ENCODE measurements around the gene CALHM1.

Gene CALHM1

DNA sequence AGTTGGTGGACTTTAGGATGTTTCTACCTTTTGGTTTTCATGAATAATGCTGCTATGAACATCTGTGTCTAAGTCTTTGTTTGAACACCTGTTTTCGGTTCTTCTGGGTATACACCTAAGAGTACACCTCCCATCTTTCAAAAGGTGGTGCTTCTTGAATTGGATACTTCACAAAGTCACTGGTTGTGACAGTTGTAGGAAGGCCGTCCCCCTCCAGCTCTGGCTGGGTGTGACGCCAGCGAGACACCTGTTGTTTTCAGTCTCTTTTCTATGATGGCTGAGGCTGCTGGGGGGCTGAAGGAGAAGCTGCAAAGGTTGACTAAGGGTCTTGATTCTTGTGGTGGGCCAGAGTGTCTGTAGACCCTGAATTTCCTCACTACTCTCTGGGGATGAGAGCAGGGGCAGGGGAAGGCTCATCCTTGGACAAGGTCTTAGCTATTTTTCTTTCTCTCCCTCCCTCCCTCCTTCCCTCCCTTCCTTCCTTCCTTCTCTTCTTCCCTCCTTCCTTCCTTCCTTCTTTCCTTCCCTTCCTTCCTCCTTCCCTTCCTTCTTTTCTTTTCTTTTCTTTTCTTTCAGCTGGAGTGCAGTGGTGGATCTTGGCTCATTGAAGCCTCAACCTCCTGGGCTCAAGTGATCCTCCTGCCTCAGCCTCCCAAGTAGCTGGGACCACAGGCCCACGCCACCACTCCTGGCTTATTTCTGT, 40.4 kb upstream of the CALHM1 start:
- H3K79me2 ChIP-seq (ENCODE audit: insufficient read depth, low read length) = no peaks in the 10 kb centered on the region
- H4K20me1 ChIP-seq (ENCODE audit: insufficient read depth, low read length, poor library complexity, severe bottlenecking) = no peaks in the 10 kb centered on the region
- no peak overlapping the region for H2AFZ ChIP-seq (ENCODE audit: low read length)
- no peak overlapping the region for H3K4me2 ChIP-seq (ENCODE audit: low read depth, low read length, poor library complexity, severe bottlenecking)
- H3K27me3 ChIP-seq (ENCODE audit: insufficient read depth, low read length, poor library complexity, severe bottlenecking) = peaks cover 12% of the 10 kb centered on the region
- peaks cover under 1% of the 10 kb centered on the region for H3K4me1 ChIP-seq (ENCODE audit: insufficient read depth, low read length, poor library complexity, severe bottlenecking)
- no peak for TF ChIP-seq EZH2phosphoT487 (IDR thresholded peaks at IDR 0.05; ENCODE audit: borderline replicate concordance)
- TF ChIP-seq, protein P1, sequence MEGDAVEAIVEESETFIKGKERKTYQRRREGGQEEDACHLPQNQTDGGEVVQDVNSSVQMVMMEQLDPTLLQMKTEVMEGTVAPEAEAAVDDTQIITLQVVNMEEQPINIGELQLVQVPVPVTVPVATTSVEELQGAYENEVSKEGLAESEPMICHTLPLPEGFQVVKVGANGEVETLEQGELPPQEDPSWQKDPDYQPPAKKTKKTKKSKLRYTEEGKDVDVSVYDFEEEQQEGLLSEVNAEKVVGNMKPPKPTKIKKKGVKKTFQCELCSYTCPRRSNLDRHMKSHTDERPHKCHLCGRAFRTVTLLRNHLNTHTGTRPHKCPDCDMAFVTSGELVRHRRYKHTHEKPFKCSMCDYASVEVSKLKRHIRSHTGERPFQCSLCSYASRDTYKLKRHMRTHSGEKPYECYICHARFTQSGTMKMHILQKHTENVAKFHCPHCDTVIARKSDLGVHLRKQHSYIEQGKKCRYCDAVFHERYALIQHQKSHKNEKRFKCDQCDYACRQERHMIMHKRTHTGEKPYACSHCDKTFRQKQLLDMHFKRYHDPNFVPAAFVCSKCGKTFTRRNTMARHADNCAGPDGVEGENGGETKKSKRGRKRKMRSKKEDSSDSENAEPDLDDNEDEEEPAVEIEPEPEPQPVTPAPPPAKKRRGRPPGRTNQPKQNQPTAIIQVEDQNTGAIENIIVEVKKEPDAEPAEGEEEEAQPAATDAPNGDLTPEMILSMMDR (conservative IDR thresholded peaks at IDR 0.05; ENCODE audit: low read length) = no peak
- no peaks in the 10 kb centered on the region for H3K9me2 ChIP-seq (replicated peaks; ENCODE audit: low read depth, low read length)
- no peaks in the 10 kb centered on the region for H3K9me3 ChIP-seq (ENCODE audit: insufficient read depth, low read depth, low read length)
- no peaks in the 10 kb centered on the region for H3F3A ChIP-seq (ENCODE audit: low read depth)
- no peak overlapping the region for H3K9ac ChIP-seq (ENCODE audit: low read depth, low read length, poor library complexity, severe bottlenecking)
- no peak overlapping the region for H3K4me3 ChIP-seq (ENCODE audit: low read length, poor library complexity, severe bottlenecking)
- H3K36me3 ChIP-seq (ENCODE audit: insufficient read depth, low read length) = no peaks in the 10 kb centered on the region

DNA sequence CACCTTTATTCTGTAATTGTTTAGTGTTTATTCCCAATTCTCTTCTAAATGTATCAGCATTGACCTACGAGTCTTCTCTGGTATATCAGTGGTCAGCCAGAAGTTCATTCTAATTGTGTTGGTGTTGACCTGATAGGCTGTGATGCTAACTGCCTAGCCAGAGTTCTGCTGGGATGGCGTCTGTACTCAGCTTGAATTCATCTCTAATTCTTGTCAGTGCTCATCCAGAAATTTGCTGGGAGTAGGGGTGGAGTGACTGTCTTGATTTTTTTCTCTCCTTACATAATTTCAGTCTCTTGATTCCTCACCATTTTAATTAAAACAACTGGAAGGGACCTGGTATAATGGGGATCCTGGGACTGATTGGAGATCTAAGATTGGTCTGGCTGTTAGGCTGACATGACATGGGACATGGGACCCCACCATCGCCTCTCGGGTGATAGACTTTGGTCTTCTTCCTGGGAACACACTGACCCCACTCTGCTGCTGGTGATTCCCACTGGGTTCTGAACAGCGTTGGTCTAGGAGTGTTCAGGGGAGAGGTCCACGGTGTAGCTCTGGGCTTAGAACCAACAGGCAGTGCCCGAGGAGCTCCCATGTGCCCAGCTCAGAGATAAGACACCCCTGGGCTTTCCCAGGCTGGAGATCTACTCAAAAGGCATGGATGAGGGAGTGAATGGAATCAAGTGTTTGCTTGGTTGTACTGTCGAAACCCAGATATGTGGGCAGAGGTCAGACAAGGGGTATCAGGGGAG, 38.6 kb upstream of the CALHM1 start:
- H3K9ac ChIP-seq (ENCODE audit: low read depth, low read length, poor library complexity, severe bottlenecking) = no peak overlapping the region

DNA sequence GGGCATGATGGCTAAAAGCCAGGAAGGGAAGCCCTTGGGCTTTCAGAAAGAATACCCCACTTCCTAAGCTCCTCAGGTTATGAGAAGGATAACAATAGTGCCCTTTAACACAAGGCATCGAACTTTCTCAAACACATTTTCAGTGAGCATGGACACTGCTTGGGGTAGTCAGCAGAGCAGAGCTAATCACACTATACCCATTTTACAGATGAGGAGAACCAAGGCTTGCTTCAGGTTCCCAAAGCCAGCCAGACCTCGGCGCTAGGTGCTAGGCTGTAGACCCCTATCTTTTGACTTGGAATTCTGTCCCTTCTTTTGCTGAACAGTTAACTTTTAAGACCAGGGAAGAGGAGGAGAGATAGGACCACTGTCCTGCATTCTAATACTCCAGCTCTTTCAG, 36.6 kb upstream of the CALHM1 start:
- H4K20me1 ChIP-seq (ENCODE audit: insufficient read depth, low read length, poor library complexity, severe bottlenecking) = no peaks in the 10 kb centered on the region
- H3K27me3 ChIP-seq (ENCODE audit: insufficient read depth, low read length, poor library complexity, severe bottlenecking) = peaks cover 26% of the 10 kb centered on the region
- no peak for TF ChIP-seq EZH2phosphoT487 (IDR thresholded peaks at IDR 0.05; ENCODE audit: borderline replicate concordance)
- TF ChIP-seq, protein P1 (conservative IDR thresholded peaks at IDR 0.05; ENCODE audit: low read length) = no peak
- H3K9ac ChIP-seq (ENCODE audit: low read depth, low read length, poor library complexity, severe bottlenecking) = no peak overlapping the region
- H3K9me2 ChIP-seq (replicated peaks; ENCODE audit: low read depth, low read length) = no peaks in the 10 kb centered on the region
- H3K79me2 ChIP-seq (ENCODE audit: insufficient read depth, low read length) = no peaks in the 10 kb centered on the region
- H3K9me3 ChIP-seq (ENCODE audit: insufficient read depth, low read depth, low read length) = no peaks in the 10 kb centered on the region
- no peak overlapping the region for H2AFZ ChIP-seq (ENCODE audit: low read length)
- H3K4me2 ChIP-seq (ENCODE audit: low read depth, low read length, poor library complexity, severe bottlenecking) = no peak overlapping the region
- H3K4me1 ChIP-seq (ENCODE audit: insufficient read depth, low read length, poor library complexity, severe bottlenecking) = peaks cover 8% of the 10 kb centered on the region
- no peaks in the 10 kb centered on the region for H3K36me3 ChIP-seq (ENCODE audit: insufficient read depth, low read length)
- H3K4me3 ChIP-seq (ENCODE audit: low read length, poor library complexity, severe bottlenecking) = no peak overlapping the region
- no peaks in the 10 kb centered on the region for H3F3A ChIP-seq (ENCODE audit: low read depth)

More for the DNA sequence above, 38.6 kb upstream of the CALHM1 start:
- Histone ChIP-seq H3K4me1 (ENCODE audit: insufficient read depth, low read length, poor library complexity, severe bottlenecking) (no peaks in the 10 kb centered on the region), H3K79me2 (ENCODE audit: insufficient read depth, low read length) (no peaks in the 10 kb centered on the region), H3K27me3 (ENCODE audit: insufficient read depth, low read length, poor library complexity, severe bottlenecking) (peaks cover 26% of the 10 kb centered on the region), H3K4me2 (ENCODE audit: low read depth, low read length, poor library complexity, severe bottlenecking) (no peak overlapping the region), H3F3A (ENCODE audit: low read depth) (no peaks in the 10 kb centered on the region), H3K36me3 (ENCODE audit: insufficient read depth, low read length) (no peaks in the 10 kb centered on the region), H4K20me1 (ENCODE audit: insufficient read depth, low read length, poor library complexity, severe bottlenecking) (no peaks in the 10 kb centered on the region), H3K4me3 (ENCODE audit: low read length, poor library complexity, severe bottlenecking) (no peak overlapping the region), H3K9me3 (ENCODE audit: insufficient read depth, low read depth, low read length) (no peaks in the 10 kb centered on the region), H3K9me2 (replicated peaks; ENCODE audit: low read depth, low read length) (no peaks in the 10 kb centered on the region), H2AFZ (ENCODE audit: low read length) (no peak overlapping the region)
- TF ChIP-seq EZH2phosphoT487 (IDR thresholded peaks at IDR 0.05; ENCODE audit: borderline replicate concordance) = no peak
- TF ChIP-seq, protein P1 (conservative IDR thresholded peaks at IDR 0.05; ENCODE audit: low read length) = no peak
